Esophagus squamous epithelium (tissue), 4 donors: Measurements from ENCODE around the gene RNF213.
"Not testable (repeated sequence)": the region's sequence is repeated elsewhere in the genome, so short reads cannot be mapped to it uniquely, and the experiment has no call there.

Experiments used
- POLR2A ChIP-seq, 4 donors: fragments of 450-650 bp; IDR thresholded peaks; one replicate each; pipeline ENCODE4 v1.6.1; 2017; ENCODE audit warnings: antibody characterized with exemption in 4 of 4, mild to moderate bottlenecking in 4 of 4, moderate library complexity in 3 of 4
- TF ChIP-seq, protein P1 (sequence below), 6 experiments: fragments of 450-650 bp in 4 of 6; fragments of 200-600 bp in 2 of 6; sonication (generic) in 2 of 6; IDR thresholded peaks; one replicate each; pipeline ENCODE4 v1.5.1; 2016 to 2019; ENCODE audit warnings: antibody characterized with exemption in 6 of 6, mild to moderate bottlenecking in 4 of 6, moderate library complexity in 4 of 6

DNA sequence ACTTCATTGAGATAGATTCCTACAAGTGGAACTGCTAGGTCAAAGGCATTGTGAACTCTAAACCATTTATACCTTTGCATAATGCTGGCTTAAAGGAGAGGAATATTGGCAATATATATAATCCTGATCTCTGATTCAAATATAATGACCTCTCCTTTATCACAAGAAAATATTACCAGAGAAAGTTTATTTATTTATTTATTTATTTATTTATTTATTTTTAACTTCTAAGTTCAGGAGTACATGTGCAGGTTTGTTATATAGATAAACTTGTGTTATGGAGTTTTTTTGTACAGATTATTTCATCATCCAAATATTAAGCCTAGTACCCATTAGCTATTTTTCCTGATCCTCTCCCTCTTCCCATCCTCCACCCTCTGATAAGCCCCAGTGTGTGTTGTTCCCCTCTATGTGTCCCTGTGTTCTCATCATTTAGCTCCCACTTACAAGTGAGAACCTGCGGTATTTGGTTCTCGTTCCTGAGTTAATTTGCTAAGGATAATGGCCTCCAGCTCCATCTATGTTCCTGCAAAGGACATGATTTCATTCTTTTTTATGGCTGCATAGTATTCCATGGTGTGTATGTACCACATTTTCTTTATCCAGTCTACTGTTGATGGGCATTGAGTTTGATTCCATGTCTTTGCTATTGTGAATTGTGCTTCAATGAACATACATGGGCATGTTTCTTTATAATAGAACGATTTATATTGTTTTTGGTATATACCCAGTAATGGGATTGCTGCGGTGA lies 38.9 kb downstream of the RNF213 start:
- TF ChIP-seq, protein P1, sequence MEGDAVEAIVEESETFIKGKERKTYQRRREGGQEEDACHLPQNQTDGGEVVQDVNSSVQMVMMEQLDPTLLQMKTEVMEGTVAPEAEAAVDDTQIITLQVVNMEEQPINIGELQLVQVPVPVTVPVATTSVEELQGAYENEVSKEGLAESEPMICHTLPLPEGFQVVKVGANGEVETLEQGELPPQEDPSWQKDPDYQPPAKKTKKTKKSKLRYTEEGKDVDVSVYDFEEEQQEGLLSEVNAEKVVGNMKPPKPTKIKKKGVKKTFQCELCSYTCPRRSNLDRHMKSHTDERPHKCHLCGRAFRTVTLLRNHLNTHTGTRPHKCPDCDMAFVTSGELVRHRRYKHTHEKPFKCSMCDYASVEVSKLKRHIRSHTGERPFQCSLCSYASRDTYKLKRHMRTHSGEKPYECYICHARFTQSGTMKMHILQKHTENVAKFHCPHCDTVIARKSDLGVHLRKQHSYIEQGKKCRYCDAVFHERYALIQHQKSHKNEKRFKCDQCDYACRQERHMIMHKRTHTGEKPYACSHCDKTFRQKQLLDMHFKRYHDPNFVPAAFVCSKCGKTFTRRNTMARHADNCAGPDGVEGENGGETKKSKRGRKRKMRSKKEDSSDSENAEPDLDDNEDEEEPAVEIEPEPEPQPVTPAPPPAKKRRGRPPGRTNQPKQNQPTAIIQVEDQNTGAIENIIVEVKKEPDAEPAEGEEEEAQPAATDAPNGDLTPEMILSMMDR (IDR thresholded peaks at IDR 0.05): not testable (repeated sequence)
- TF ChIP-seq POLR2A (IDR thresholded peaks at IDR 0.05): not testable (repeated sequence)
